ENCODE measurements around the gene HSPG2. TPM values are rescaled to one million over a fixed set of nuclear protein-coding genes. Genes with fewer than 3 reads are reported as not detected.

HSPG2 gene
- total and polyA plus RNA-seq, 10 of the 15 experiments (the other 5 are each of a cell fraction or from before 2014, with no cell fraction given): 0.30 to 3.4 (median 0.73) TPM; not detected in 2

DNA sequence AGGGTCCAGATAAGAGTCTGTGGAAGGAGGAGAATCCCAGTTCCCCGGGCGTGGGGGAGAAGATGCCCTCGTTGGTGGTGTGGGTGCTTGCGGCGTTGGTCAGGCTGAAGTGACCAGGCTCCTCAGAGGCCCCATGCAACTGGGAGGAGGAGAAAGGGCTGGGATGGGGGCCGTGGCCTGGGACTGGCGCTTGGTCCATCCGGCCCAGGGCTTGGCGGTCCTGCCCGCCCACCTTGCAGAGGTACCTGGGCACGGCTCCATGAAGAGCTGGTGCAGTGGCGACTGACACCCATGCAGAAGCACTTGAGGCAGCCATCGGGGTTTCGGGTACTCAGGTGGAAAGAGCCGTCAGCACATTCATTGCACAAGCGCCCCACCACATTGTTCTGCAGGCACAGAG, 60.8 kb downstream of the HSPG2 start:
- no peak for DNase-seq (ENCODE audit: low read depth, low spot score)
- ChIA-PET SMC1A (ENCODE audit: uncharacterized antibody, unreplicated experiment) (no interaction called here), CTCF (no interaction called here), POLR2A (no interaction called here), RAD21 (ENCODE audit: unreplicated experiment) (interaction anchor here (0.6 kb wide), 1 partner anchor 183 kb away, joined by 3 read pairs; no protein-coding TSS in a partner anchor)
- Histone ChIP-seq H3K4me1 (ENCODE audit: control insufficient read depth, insufficient read depth, low read length) (peaks cover 2% of the 10 kb centered on the region; the same call in 1 of the 2 replicates), H4K20me1 (ENCODE audit: control insufficient read depth, insufficient read depth) (no peaks in the 10 kb centered on the region), H3K79me2 (ENCODE audit: control insufficient read depth, insufficient read depth, low read length) (no peaks in the 10 kb centered on the region), H3K9me3 (replicated peaks; ENCODE audit: control insufficient read depth, insufficient read depth, low read length) (no peaks in the 10 kb centered on the region), H3K9ac (ENCODE audit: control insufficient read depth, insufficient read depth, low read length) (no peak overlapping the region), H3K36me3 (ENCODE audit: control insufficient read depth in 2 of 2, insufficient read depth in 2 of 2, low read length in 1 of 2) (no peaks in the 10 kb centered on the region), H3K4me2 (ENCODE audit: control insufficient read depth, insufficient read depth) (no peak overlapping the region), H3K27me3 (replicated peaks in 1 of 2; ENCODE audit: control insufficient read depth in 2 of 2, insufficient read depth in 2 of 2, low read length in 1 of 2) (no peaks in the 10 kb centered on the region; a peak in 1 of 4 replicates), H3K4me3 (no peak overlapping the region), H2AFZ (ENCODE audit: control insufficient read depth, low read depth, low read length) (no peak overlapping the region), H3K27ac (ENCODE audit: control insufficient read depth, insufficient read depth) (no peak overlapping the region)
- intact Hi-C loops (cut with micrococcal nuclease; ENCODE audit: unreplicated experiment): no loop called here
- no peak for ATAC-seq
- 55% methylated on average over 16 of the region's 16 CpGs for WGBS (ENCODE audit: insufficient coverage, insufficient replicate concordance, low lambda C conversion rate, missing lambda C conversion rate)
- in situ Hi-C loops (cut with MboI): no loop called here
- FAIRE-seq: no peak
- TF ChIP-seq RCOR1 (conservative IDR thresholded peaks at IDR 0.05; ENCODE audit: low read depth, low read length) (no peak), RUNX3 (IDR thresholded peaks at IDR 0.05; ENCODE audit: low read length) (no peak), BCLAF1 (IDR thresholded peaks at IDR 0.05) (no peak), SRF (IDR thresholded peaks at IDR 0.05; ENCODE audit: low read depth in 2 of 2, low read length in 2 of 2) (no peak), POLR2A (IDR thresholded peaks at IDR 0.05; ENCODE audit: low read depth, low read length) (no peak), PAX8 (IDR thresholded peaks at IDR 0.05) (no peak), GATAD2B (conservative IDR thresholded peaks at IDR 0.05; ENCODE audit: low read depth) (no peak)
- TF ChIP-seq, protein P1, sequence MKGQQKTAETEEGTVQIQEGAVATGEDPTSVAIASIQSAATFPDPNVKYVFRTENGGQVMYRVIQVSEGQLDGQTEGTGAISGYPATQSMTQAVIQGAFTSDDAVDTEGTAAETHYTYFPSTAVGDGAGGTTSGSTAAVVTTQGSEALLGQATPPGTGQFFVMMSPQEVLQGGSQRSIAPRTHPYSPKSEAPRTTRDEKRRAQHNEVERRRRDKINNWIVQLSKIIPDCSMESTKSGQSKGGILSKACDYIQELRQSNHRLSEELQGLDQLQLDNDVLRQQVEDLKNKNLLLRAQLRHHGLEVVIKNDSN (IDR thresholded peaks at IDR 0.05; ENCODE audit: borderline replicate concordance, extremely low read length, insufficient read depth, low read depth, low read length): no peak
- no TSS peak for BruUV-seq (replicated peaks)

All from GM12878 (cell line).